22Rv1 (cell line): Measurements from ENCODE around the gene SRSF12.

ENCODE experiments used
- ZFX ChIP-seq: fragments of 450-650 bp; IDR thresholded peaks from 2 replicates; pipeline ENCODE4 v1.6.1; 2017; ENCODE audit warnings: antibody characterized with exemption, borderline replicate concordance
- TF ChIP-seq, protein P1 (sequence below): fragments of 450-650 bp; IDR thresholded peaks from 2 replicates; pipeline ENCODE4 v1.5.1; 2017; ENCODE audit warnings: mild to moderate bottlenecking

DNA sequence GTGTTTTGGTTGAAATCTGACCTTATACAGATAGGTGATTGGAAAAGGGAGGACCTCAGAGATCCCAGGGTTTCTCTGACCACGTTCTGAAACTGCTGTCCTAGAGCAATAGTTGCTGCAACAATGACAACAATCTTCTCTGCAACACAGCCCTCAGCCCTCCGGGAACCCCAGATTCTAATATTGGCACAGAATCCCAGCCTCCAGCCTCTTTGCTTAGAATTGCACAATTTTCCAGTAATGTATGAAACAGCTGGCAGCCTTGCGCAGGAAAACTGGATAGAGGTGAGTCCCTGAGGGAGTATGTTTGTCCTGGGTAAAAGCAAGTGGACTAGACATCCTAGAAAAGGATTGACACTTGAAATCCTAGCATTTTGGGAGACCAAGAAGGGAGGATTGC lies 67.7 kb downstream of the SRSF12 start:
- TF ChIP-seq, protein P1, sequence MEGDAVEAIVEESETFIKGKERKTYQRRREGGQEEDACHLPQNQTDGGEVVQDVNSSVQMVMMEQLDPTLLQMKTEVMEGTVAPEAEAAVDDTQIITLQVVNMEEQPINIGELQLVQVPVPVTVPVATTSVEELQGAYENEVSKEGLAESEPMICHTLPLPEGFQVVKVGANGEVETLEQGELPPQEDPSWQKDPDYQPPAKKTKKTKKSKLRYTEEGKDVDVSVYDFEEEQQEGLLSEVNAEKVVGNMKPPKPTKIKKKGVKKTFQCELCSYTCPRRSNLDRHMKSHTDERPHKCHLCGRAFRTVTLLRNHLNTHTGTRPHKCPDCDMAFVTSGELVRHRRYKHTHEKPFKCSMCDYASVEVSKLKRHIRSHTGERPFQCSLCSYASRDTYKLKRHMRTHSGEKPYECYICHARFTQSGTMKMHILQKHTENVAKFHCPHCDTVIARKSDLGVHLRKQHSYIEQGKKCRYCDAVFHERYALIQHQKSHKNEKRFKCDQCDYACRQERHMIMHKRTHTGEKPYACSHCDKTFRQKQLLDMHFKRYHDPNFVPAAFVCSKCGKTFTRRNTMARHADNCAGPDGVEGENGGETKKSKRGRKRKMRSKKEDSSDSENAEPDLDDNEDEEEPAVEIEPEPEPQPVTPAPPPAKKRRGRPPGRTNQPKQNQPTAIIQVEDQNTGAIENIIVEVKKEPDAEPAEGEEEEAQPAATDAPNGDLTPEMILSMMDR: no peak
- no peak for TF ChIP-seq ZFX
